RWPE2 (cell line): ENCODE measurements around the gene GLTPD2.

ENCODE experiments used
- ATAC-seq: fragments of 200-7000 bp; cut with Tn5 transposase; 3 replicates; pipeline ENCODE4 v1.9.1; 2021; ENCODE audit warnings: low read depth
- DNase-seq: peaks from one replicate; pipeline ENCODE4 v3.0.0-alpha.2; 2020; ENCODE audit warnings: low spot score
- H3K27ac ChIP-seq: fragments of 450-650 bp; 2 replicates; pipeline ENCODE4 v1.5.1; 2017; ENCODE audit warnings: mild to moderate bottlenecking; ENCODE audit not compliant: poor library complexity, severe bottlenecking
- H3K27me3 ChIP-seq: fragments of 250-450 bp; sonication (Bioruptor Pico); 2 replicates; pipeline ENCODE4 v1.5.1; 2021; ENCODE audit warnings: mild to moderate bottlenecking, moderate library complexity; ENCODE audit not compliant: insufficient read depth, poor library complexity, severe bottlenecking
- H3K36me3 ChIP-seq: fragments of 250-450 bp; sonication (Bioruptor Pico); 2 replicates; pipeline ENCODE4 v1.5.1; 2020; ENCODE audit warnings: low read depth, mild to moderate bottlenecking, moderate library complexity
- H3K4me1 ChIP-seq: fragments of 250-450 bp; sonication (Bioruptor Pico); 2 replicates; pipeline ENCODE4 v1.5.1; 2021; ENCODE audit warnings: mild to moderate bottlenecking, moderate library complexity; ENCODE audit not compliant: insufficient read depth, poor library complexity, severe bottlenecking
- H3K4me3 ChIP-seq: fragments of 250-450 bp; sonication (Bioruptor Pico); 2 replicates; pipeline ENCODE4 v1.5.1; 2021; ENCODE audit warnings: mild to moderate bottlenecking, moderate library complexity; ENCODE audit not compliant: severe bottlenecking
- H3K9me3 ChIP-seq: fragments of 250-450 bp; sonication (Bioruptor Pico); 2 replicates; pipeline ENCODE4 v1.5.1; 2021; ENCODE audit warnings: mild to moderate bottlenecking, moderate library complexity; ENCODE audit not compliant: severe bottlenecking
- TF ChIP-seq, protein P1 (sequence below): fragments of 450-650 bp; IDR thresholded peaks from one replicate; pipeline ENCODE4 v1.5.1; 2017; ENCODE audit warnings: mild to moderate bottlenecking, moderate library complexity; ENCODE audit not compliant: poor library complexity, severe bottlenecking

GLTPD2 gene

DNA sequence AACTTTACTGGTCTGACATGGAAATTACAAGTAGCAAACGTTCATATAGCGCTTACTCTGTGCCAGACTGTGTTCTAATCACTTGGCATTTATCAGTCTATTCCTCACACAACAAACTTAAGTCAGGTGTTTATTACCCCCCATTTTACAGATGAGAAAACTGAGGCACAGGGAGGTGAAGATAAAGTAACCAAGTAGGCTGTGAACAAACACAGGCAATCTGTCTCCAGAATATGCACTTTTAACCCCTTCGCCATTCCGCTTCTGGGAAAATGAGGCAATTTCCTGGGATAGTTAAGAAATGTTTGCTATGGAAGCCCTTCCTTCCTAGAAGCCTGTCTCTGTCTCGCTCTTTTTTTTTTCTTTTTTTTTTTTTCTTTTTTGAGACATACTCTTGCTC is 36.8 kb upstream of the GLTPD2 start:
- TF ChIP-seq, protein P1, sequence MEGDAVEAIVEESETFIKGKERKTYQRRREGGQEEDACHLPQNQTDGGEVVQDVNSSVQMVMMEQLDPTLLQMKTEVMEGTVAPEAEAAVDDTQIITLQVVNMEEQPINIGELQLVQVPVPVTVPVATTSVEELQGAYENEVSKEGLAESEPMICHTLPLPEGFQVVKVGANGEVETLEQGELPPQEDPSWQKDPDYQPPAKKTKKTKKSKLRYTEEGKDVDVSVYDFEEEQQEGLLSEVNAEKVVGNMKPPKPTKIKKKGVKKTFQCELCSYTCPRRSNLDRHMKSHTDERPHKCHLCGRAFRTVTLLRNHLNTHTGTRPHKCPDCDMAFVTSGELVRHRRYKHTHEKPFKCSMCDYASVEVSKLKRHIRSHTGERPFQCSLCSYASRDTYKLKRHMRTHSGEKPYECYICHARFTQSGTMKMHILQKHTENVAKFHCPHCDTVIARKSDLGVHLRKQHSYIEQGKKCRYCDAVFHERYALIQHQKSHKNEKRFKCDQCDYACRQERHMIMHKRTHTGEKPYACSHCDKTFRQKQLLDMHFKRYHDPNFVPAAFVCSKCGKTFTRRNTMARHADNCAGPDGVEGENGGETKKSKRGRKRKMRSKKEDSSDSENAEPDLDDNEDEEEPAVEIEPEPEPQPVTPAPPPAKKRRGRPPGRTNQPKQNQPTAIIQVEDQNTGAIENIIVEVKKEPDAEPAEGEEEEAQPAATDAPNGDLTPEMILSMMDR = no peak
- no peaks in the 10 kb centered on the region for H3K27me3 ChIP-seq
- no peak overlapping the region for H3K27ac ChIP-seq
- no peak for DNase-seq
- H3K4me3 ChIP-seq = no peak overlapping the region
- ATAC-seq = no peak
- no peaks in the 10 kb centered on the region for H3K36me3 ChIP-seq
- peaks cover 2% of the 10 kb centered on the region for H3K9me3 ChIP-seq
- no peaks in the 10 kb centered on the region for H3K4me1 ChIP-seq

DNA sequence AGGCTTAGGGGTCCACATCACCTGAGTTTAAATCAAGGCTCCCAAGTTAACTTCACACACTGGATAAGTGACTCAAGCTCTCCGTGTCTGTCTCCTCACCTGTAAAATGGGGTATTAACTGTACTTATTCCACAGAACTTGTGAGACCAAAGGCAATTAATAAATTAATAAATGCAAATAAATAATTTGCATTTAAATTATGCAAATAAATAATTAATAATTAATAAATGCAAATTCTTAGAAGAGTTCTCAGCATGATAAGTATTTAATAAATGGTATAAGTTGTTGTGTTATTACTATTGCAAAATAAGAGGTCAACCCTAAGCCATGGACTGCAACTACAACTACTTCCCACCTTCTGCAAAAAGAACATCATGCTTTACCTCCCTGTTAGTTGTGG is 35.4 kb upstream of the GLTPD2 start:
- Histone ChIP-seq H3K4me3 (no peak overlapping the region), H3K4me1 (no peaks in the 10 kb centered on the region), H3K27me3 (no peaks in the 10 kb centered on the region), H3K27ac (no peak overlapping the region), H3K9me3 (peaks cover 2% of the 10 kb centered on the region), H3K36me3 (no peaks in the 10 kb centered on the region)
- TF ChIP-seq, protein P1 = no peak
- DNase-seq = no peak
- ATAC-seq = no peak

DNA sequence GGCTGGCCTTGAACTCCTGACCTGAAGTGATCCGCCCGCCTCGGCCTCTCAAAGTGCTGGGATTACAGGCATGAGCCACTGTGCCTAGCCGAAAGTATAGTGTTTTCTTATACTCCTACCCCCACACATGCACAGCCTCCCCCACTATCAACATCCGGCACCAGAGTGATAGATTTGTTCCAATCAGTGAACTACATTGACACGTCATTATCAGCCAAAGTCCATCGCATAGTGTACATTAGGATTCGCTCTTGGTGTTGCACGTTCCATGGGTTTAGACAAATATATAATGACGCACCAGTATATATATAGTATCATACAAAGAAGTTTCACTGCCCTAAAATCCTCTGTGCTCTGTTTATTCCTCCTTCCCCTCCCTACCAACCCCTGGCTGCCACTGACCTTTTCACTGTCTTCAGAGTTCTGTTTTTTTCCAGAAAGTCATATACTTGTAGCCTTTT is 29.0 kb upstream of the GLTPD2 start:
- ATAC-seq = no peak
- DNase-seq = no peak
- Histone ChIP-seq H3K4me1 (no peaks in the 10 kb centered on the region), H3K27me3 (no peaks in the 10 kb centered on the region), H3K9me3 (no peaks in the 10 kb centered on the region), H3K4me3 (no peak overlapping the region), H3K36me3 (no peaks in the 10 kb centered on the region), H3K27ac (no peak overlapping the region)
- TF ChIP-seq, protein P1 = no peak

DNA sequence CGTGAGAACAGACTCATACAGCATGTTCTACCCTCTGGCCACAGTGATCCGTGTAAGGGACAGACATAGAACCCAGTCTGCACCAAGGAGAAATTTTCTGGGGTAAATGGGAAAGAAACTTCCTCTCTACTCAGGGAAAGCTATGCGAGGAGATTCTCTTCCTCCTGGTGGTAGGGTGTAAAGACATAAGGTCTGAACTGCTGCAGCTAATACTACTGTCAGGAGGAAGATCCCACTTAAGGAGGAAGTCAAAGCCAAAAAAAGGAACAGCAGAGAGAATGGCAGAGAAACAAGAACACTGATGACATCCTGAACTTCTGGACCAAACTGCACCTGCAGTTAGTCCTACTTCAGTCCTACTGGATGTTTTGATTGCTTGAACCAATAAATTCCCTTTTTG is 24.2 kb upstream of the GLTPD2 start:
- DNase-seq (no peak), ATAC-seq (no peak)
- TF ChIP-seq, protein P1 = no peak
- no peaks in the 10 kb centered on the region for H3K27me3 ChIP-seq
- H3K36me3 ChIP-seq = no peaks in the 10 kb centered on the region
- H3K4me3 ChIP-seq = no peak overlapping the region
- no peaks in the 10 kb centered on the region for H3K9me3 ChIP-seq
- H3K4me1 ChIP-seq = no peaks in the 10 kb centered on the region
- no peak overlapping the region for H3K27ac ChIP-seq

DNA sequence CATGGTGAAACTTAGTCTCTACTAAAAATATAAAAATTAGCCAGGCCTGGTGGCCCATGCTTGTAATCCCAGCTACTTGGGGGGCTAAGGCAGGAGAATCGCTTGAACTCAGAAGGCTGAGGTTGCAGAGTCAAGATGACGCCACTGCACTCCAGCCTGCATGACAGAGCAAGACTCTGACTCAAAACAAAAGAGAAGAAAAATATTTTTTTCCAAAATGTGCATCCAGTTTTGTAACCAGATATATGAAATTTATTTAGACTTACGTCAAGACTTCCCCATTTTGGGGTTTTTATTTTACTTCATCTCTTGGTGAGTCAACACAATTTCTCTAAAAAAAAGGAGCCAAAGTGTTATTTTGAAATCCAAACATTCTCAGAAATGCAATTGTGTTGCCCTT is 22.6 kb upstream of the GLTPD2 start:
- no peak overlapping the region for H3K4me3 ChIP-seq
- H3K4me1 ChIP-seq = no peaks in the 10 kb centered on the region
- no peaks in the 10 kb centered on the region for H3K27me3 ChIP-seq
- ATAC-seq (no peak), DNase-seq (no peak)
- TF ChIP-seq, protein P1 = no peak
- H3K27ac ChIP-seq = no peak overlapping the region
- H3K36me3 ChIP-seq = no peaks in the 10 kb centered on the region
- H3K9me3 ChIP-seq = no peaks in the 10 kb centered on the region
